Vagina (tissue), 2 donors: ENCODE data around the gene SLC24A3. TPM values are rescaled to one million over a fixed set of nuclear protein-coding genes. Genes with fewer than 3 reads are reported as not detected.

Experiments used
- DNase-seq, 2 donors: peaks; one replicate each; pipeline ENCODE4 v3.0.0-alpha.2; 2017; ENCODE audit errors: extremely low spot score in 2 of 2
- H3K27ac ChIP-seq: fragments of 200-600 bp; sonication (generic); one replicate; pipeline ENCODE4 v1.5.1; 2019
- H3K27me3 ChIP-seq: fragments of 200-600 bp; sonication (generic); one replicate; pipeline ENCODE4 v1.5.1; 2019
- H3K36me3 ChIP-seq, 2 donors: fragments of 200-600 bp; sonication (generic); one replicate each; pipeline ENCODE4 v1.5.1; 2017 to 2019
- H3K4me1 ChIP-seq: fragments of 200-600 bp; sonication (generic); one replicate; pipeline ENCODE4 v1.5.1; 2019
- H3K4me3 ChIP-seq, 2 donors: fragments of 200-600 bp; sonication (generic); 1 replicate in 1 of 2; 2 replicates in 1 of 2; pipeline ENCODE4 v1.5.1; 2016 to 2019
- H3K9me3 ChIP-seq: fragments of 200-600 bp; sonication (generic); one replicate; pipeline ENCODE4 v1.5.1; 2019
- CTCF ChIP-seq, 3 experiments: fragments of 450-650 bp in 2 of 3; fragments of 200-600 bp in 1 of 3; sonication (generic) in 1 of 3; IDR thresholded peaks; one replicate each; pipeline ENCODE4 v1.5.1; 2017 to 2019; ENCODE audit warnings: antibody characterized with exemption in 3 of 3, mild to moderate bottlenecking in 2 of 3, moderate library complexity in 2 of 3
- POLR2A ChIP-seq, 2 donors: fragments of 450-650 bp; IDR thresholded peaks; one replicate each; pipeline ENCODE4 v1.6.1; 2017; ENCODE audit warnings: antibody characterized with exemption in 2 of 2, mild to moderate bottlenecking in 2 of 2, moderate library complexity in 2 of 2
- POLR2AphosphoS5 ChIP-seq, 2 donors: sonication (generic); formaldehyde crosslinking; IDR thresholded peaks; one replicate each; pipeline ENCODE4 v1.9.0; 2017; ENCODE audit warnings: antibody characterized with exemption in 2 of 2, mild to moderate bottlenecking in 2 of 2, low read depth in 1 of 2; ENCODE audit not compliant: insufficient read depth in 1 of 2
- intact Hi-C: fragments of 100-400 bp; cut with DNase I; formaldehyde crosslinking; loops from one replicate; pipeline ENCODE4 v1.15.1; 2023
- total RNA-seq: library from RNA; depleted of rRNA; stranded (reverse); fragments of >200 nt; gene quantifications from one replicate; pipeline ENCODE4 v1.2.3, GENCODE V29; 2016

SLC24A3 gene
- total RNA-seq, 1 donor from 2014 or later = 12.3 TPM

GRCh38 chr20:19756761-19757486 lies 544.5 kb downstream of the SLC24A3 start:
- no peaks in the 10 kb centered on the region for H3K36me3 ChIP-seq
- peak overlapping the region; percentile 96 for H3K27ac ChIP-seq
- intact Hi-C loops = no loop called here
- peak overlapping the region; percentile 53 to 76 for H3K4me3 ChIP-seq
- no peaks in the 10 kb centered on the region for H3K27me3 ChIP-seq
- TF ChIP-seq CTCF (IDR thresholded peaks at IDR 0.05) = no peak
- no peak for TF ChIP-seq POLR2A (IDR thresholded peaks at IDR 0.05)
- no peak for TF ChIP-seq POLR2AphosphoS5 (IDR thresholded peaks at IDR 0.05; ENCODE audit: insufficient read depth in 1 of 2, low read depth in 1 of 2)
- H3K9me3 ChIP-seq = no peaks in the 10 kb centered on the region
- peaks cover 36% of the 10 kb centered on the region for H3K4me1 ChIP-seq
- peak in 1 of 2 donors; percentile 49 for DNase-seq

GRCh38 chr20:19757487-19758132 lies 545.2 kb downstream of the SLC24A3 start:
- Histone ChIP-seq H3K27ac (peak overlapping the region; percentile 96), H3K4me1 (peaks cover 36% of the 10 kb centered on the region), H3K9me3 (no peaks in the 10 kb centered on the region), H3K4me3 (peak overlapping the region; percentile 53 to 76), H3K36me3 (no peaks in the 10 kb centered on the region), H3K27me3 (no peaks in the 10 kb centered on the region)
- peak in 1 of 2 donors; percentile 94 for DNase-seq
- intact Hi-C loops = no loop called here
- TF ChIP-seq CTCF (IDR thresholded peaks at IDR 0.05) (no peak), POLR2AphosphoS5 (IDR thresholded peaks at IDR 0.05; ENCODE audit: insufficient read depth in 1 of 2, low read depth in 1 of 2) (peak; percentile 12 to 85), POLR2A (IDR thresholded peaks at IDR 0.05) (peak in 1 of 2 donors; percentile 10)

GRCh38 chr20:19758133-19758500 lies 545.7 kb downstream of the SLC24A3 start, which contains the start of gene RIN2:
RIN2 (plus strand) TSS chr20:19758258; CDS start chr20:19889602, 131,344 bp downstream.
- Histone ChIP-seq H3K27ac (peak within 1 kb of the TSS; percentile 96), H3K4me3 (peak within 1 kb of the TSS; percentile 53 to 76), H3K9me3 (no peaks in the 10 kb centered on the region), H3K36me3 (no peaks in the 10 kb centered on the region), H3K27me3 (no peaks in the 10 kb centered on the region), H3K4me1 (peaks cover 36% of the 10 kb centered on the region)
- intact Hi-C loops = no loop called here
- DNase-seq = no peak
- TF ChIP-seq POLR2A (IDR thresholded peaks at IDR 0.05) = peak in 1 of 2 donors; percentile 13
- TF ChIP-seq POLR2AphosphoS5 (IDR thresholded peaks at IDR 0.05; ENCODE audit: insufficient read depth in 1 of 2, low read depth in 1 of 2) = peak in 1 of 2 donors; percentile 60
- TF ChIP-seq CTCF (IDR thresholded peaks at IDR 0.05) = no peak

DNA sequence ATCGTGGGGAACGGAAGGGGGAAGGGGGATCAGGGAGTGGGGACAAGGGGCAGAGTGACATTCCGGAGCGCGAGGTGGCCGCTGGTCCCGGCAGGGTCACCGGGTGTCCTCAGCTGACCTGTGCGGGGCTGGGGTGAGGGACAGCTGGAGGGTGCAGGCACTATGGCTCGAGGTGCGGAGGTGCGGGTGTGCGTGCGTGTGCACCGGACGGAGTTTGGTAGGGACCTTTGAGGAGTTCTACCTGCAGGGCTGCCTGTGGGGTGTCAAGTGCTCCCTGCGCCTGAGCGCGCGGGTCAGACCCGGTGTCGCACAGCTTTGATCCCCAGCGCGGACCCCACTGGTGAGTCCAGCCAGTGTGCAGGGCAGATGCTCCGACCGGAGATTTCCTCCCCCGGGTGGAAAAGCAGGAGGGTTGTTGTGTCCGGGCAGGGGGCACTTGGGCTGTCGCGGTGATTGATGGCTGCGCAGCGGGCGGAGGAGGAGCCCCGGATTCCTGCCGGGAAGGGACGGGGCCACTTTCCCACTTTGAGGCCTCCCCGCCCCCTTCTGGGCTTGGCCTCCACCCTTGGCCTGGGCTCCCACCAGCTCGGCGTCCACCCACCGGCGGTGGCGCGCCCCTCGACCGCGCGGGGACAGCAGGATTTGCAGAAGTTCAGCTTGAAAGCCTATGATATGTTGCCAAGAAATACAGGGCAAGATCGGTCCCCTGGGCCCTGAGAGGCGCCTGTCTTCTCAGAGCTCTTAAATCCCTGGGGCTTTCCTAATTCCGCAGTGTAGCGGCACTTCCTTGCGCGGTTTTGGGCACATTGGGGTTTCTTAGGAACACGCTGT lies 546.3 kb downstream of the SLC24A3 start:
- Histone ChIP-seq H3K36me3 (no peaks in the 10 kb centered on the region), H3K27ac (peak overlapping the region; percentile 96), H3K4me1 (peaks cover 36% of the 10 kb centered on the region), H3K27me3 (no peaks in the 10 kb centered on the region), H3K9me3 (no peaks in the 10 kb centered on the region), H3K4me3 (peak overlapping the region; percentile 53 to 76)
- no peak for DNase-seq
- intact Hi-C loops = no loop called here
- TF ChIP-seq POLR2AphosphoS5 (IDR thresholded peaks at IDR 0.05; ENCODE audit: insufficient read depth in 1 of 2, low read depth in 1 of 2) = peak; percentile 17 to 36
- no peak for TF ChIP-seq CTCF (IDR thresholded peaks at IDR 0.05)
